ENCODE measurements around the gene ARHGAP25.

The ARHGAP25 gene

DNA sequence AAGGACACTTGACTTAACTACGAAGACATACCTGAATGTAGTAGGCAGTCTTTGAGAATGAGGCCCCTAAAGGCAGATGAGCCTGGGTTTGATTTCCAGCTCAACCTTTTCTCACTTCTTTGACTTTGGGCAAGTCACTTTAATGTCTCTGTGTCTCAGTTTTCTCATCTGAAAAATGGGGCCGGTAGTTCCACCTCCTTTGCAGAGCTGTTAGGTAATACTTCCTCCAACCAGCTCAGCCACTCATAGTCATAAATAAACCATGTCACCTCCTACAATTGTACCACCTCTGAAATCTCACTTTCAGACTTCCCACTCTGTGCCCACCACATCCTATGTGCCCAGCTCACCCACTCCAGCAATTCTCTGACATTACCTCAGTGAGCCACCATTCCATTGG is 10.4 kb downstream of the ARHGAP25 start:
- TF ChIP-seq, protein P1, sequence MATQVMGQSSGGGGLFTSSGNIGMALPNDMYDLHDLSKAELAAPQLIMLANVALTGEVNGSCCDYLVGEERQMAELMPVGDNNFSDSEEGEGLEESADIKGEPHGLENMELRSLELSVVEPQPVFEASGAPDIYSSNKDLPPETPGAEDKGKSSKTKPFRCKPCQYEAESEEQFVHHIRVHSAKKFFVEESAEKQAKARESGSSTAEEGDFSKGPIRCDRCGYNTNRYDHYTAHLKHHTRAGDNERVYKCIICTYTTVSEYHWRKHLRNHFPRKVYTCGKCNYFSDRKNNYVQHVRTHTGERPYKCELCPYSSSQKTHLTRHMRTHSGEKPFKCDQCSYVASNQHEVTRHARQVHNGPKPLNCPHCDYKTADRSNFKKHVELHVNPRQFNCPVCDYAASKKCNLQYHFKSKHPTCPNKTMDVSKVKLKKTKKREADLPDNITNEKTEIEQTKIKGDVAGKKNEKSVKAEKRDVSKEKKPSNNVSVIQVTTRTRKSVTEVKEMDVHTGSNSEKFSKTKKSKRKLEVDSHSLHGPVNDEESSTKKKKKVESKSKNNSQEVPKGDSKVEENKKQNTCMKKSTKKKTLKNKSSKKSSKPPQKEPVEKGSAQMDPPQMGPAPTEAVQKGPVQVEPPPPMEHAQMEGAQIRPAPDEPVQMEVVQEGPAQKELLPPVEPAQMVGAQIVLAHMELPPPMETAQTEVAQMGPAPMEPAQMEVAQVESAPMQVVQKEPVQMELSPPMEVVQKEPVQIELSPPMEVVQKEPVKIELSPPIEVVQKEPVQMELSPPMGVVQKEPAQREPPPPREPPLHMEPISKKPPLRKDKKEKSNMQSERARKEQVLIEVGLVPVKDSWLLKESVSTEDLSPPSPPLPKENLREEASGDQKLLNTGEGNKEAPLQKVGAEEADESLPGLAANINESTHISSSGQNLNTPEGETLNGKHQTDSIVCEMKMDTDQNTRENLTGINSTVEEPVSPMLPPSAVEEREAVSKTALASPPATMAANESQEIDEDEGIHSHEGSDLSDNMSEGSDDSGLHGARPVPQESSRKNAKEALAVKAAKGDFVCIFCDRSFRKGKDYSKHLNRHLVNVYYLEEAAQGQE (IDR thresholded peaks at IDR 0.05; ENCODE audit: low read depth), result no peak
- TF ChIP-seq FOXM1 (IDR thresholded peaks at IDR 0.05; ENCODE audit: borderline replicate concordance, low read depth) (no peak), ZBTB7A (IDR thresholded peaks at IDR 0.05; ENCODE audit: low read depth) (no peak), CREB1 (IDR thresholded peaks at IDR 0.05; ENCODE audit: low read depth) (no peak), EGR1 (IDR thresholded peaks at IDR 0.05) (no peak), EP300 (IDR thresholded peaks at IDR 0.05; ENCODE audit: borderline replicate concordance) (no peak), RAD21 (IDR thresholded peaks at IDR 0.05; ENCODE audit: low read depth) (no peak), TEAD4 (IDR thresholded peaks at IDR 0.05) (no peak), YY1 (IDR thresholded peaks at IDR 0.05; ENCODE audit: low read depth) (no peak), TCF12 (IDR thresholded peaks at IDR 0.05; ENCODE audit: low read depth) (no peak), TAF1 (IDR thresholded peaks at IDR 0.05; ENCODE audit: low read depth) (no peak), NFIC (IDR thresholded peaks at IDR 0.05) (no peak), CEBPB (IDR thresholded peaks at IDR 0.05) (no peak)
- TF ChIP-seq, protein P2, sequence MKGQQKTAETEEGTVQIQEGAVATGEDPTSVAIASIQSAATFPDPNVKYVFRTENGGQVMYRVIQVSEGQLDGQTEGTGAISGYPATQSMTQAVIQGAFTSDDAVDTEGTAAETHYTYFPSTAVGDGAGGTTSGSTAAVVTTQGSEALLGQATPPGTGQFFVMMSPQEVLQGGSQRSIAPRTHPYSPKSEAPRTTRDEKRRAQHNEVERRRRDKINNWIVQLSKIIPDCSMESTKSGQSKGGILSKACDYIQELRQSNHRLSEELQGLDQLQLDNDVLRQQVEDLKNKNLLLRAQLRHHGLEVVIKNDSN (IDR thresholded peaks at IDR 0.05), result no peak
- TF ChIP-seq, protein P3, sequence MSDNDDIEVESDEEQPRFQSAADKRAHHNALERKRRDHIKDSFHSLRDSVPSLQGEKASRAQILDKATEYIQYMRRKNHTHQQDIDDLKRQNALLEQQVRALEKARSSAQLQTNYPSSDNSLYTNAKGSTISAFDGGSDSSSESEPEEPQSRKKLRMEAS (IDR thresholded peaks at IDR 0.05), result no peak

DNA sequence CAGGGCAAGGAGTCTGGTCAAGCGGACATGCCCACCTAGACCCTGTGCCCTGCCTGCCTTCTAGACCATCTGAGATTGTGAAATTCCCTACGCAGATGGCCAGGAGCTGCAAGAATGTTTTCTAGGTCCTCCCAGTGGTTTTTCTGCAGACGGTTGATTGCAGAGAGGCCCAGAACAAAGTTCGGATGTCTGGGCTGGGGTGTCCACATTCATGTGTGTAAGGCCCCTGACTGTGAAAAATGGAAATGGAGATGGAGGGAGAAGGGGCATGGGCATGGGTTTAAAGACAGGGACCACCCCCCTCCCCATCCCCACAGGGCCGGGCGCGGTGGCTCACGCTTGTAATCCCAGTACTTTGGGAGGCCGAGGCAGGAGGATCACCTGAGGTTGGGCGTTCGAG is 11.8 kb downstream of the ARHGAP25 start:
- TF ChIP-seq TAF1 (IDR thresholded peaks at IDR 0.05; ENCODE audit: low read depth), result no peak
- TF ChIP-seq, protein P1 (IDR thresholded peaks at IDR 0.05; ENCODE audit: low read depth), result no peak
- no peak for TF ChIP-seq TCF12 (IDR thresholded peaks at IDR 0.05; ENCODE audit: low read depth)
- no peak for TF ChIP-seq FOXM1 (IDR thresholded peaks at IDR 0.05; ENCODE audit: borderline replicate concordance, low read depth)
- TF ChIP-seq EGR1 (IDR thresholded peaks at IDR 0.05), result no peak

DNA sequence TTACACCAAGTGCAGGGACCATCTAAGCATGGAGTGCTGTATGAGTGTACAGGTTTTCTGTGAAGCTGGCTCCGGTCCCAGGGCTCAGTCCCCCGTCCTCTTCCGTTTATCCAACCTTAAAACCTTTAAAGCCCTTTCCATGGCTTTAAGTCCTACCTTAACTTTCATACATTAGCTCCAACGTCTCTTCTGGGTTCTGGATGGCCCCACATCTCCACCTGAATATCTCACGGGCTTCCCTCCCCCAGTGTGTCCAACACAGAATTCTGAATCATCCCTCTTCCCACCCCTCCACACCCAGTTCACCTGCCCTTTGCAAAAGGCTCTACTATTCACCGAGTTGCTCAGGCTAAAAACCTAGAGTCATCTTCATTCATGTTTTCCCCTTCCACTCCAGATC is 12.8 kb downstream of the ARHGAP25 start:
- TF ChIP-seq, protein P3 (IDR thresholded peaks at IDR 0.05), result no peak
- TF ChIP-seq, protein P2 (IDR thresholded peaks at IDR 0.05), result no peak
- no peak for TF ChIP-seq FOXM1 (IDR thresholded peaks at IDR 0.05; ENCODE audit: borderline replicate concordance, low read depth)
- TF ChIP-seq TEAD4 (IDR thresholded peaks at IDR 0.05), result no peak
- no peak for TF ChIP-seq TAF1 (IDR thresholded peaks at IDR 0.05; ENCODE audit: low read depth)
- no peak for TF ChIP-seq CREB1 (IDR thresholded peaks at IDR 0.05; ENCODE audit: low read depth)
- no peak for TF ChIP-seq CEBPB (IDR thresholded peaks at IDR 0.05)
- TF ChIP-seq RAD21 (IDR thresholded peaks at IDR 0.05; ENCODE audit: low read depth), result no peak
- no peak for TF ChIP-seq TCF12 (IDR thresholded peaks at IDR 0.05; ENCODE audit: low read depth)
- no peak for TF ChIP-seq ZBTB7A (IDR thresholded peaks at IDR 0.05; ENCODE audit: low read depth)
- TF ChIP-seq, protein P1 (IDR thresholded peaks at IDR 0.05; ENCODE audit: low read depth), result no peak

DNA sequence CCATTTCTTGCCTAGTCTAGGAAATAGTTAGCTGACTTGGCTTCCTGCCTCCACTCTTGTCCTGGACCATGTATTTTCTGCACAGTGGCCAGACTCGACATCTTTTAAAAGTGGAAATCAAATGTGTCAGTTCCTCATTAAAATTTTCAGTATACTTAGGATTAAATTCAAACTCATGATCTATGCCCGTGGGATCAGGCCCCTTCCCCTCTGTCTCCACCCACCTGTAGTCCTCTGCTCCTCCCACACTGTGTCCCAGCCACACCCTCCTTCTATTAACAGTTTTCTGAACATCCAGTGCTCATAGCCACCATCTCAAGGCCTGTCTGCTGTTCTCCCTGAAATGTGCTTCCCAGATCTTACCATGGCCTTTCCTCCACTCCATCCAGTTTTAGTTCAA is 13.3 kb downstream of the ARHGAP25 start:
- no peak for TF ChIP-seq TCF12 (IDR thresholded peaks at IDR 0.05; ENCODE audit: low read depth)
- no peak for TF ChIP-seq CREB1 (IDR thresholded peaks at IDR 0.05; ENCODE audit: low read depth)
- TF ChIP-seq YY1 (IDR thresholded peaks at IDR 0.05; ENCODE audit: low read depth), result no peak
- no peak for TF ChIP-seq TEAD4 (IDR thresholded peaks at IDR 0.05)

DNA sequence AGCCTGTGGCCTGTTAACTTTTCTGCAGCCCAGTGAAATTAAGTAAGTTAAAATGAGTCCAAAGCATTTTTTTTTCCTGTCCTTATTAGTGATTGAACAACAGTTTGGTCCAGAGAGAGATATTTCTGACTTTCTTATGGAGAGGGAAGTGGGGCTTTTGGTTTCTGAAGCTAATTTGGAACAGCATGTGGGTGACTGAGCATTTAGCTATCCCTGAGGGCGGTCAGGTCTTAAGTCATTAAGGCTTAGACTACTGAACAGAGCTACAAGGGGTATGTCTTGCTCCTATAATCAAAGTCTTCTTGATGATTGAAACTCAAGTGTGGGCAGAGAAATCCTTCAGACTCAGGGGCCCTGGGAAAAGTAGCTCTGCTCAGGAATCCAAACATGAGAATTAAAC is 14.0 kb downstream of the ARHGAP25 start:
- TF ChIP-seq ZBTB7A (IDR thresholded peaks at IDR 0.05; ENCODE audit: low read depth) (no peak), TAF1 (IDR thresholded peaks at IDR 0.05; ENCODE audit: low read depth) (no peak), EP300 (IDR thresholded peaks at IDR 0.05; ENCODE audit: borderline replicate concordance) (no peak), NFIC (IDR thresholded peaks at IDR 0.05) (no peak), FOXM1 (IDR thresholded peaks at IDR 0.05; ENCODE audit: borderline replicate concordance, low read depth) (no peak), CEBPB (IDR thresholded peaks at IDR 0.05) (no peak), RAD21 (IDR thresholded peaks at IDR 0.05; ENCODE audit: low read depth) (no peak)
- TF ChIP-seq, protein P1 (IDR thresholded peaks at IDR 0.05; ENCODE audit: low read depth), result no peak
- TF ChIP-seq, protein P3 (IDR thresholded peaks at IDR 0.05), result no peak
- TF ChIP-seq, protein P2 (IDR thresholded peaks at IDR 0.05), result no peak

Data from Ishikawa (cell line).